Measurements from ENCODE around the gene CASZ1. TPM values are rescaled to one million over a fixed set of nuclear protein-coding genes. Genes with fewer than 3 reads are reported as not detected.

The CASZ1 gene
- total RNA-seq, 1 donor from 2014 or later = 57.8 TPM

GRCh38 chr1:10614377-10615225 is 181.8 kb downstream of the CASZ1 start:
- intact Hi-C loops (cut with micrococcal nuclease) = no loop called here
- DNase-seq (no peak), ATAC-seq (no peak)

GRCh38 chr1:10613861-10614260 is 182.6 kb downstream of the CASZ1 start:
- ATAC-seq = no peak

GRCh38 chr1:10613340-10613739 is 183.1 kb downstream of the CASZ1 start:
- DNase-seq = no peak
- intact Hi-C loops (cut with micrococcal nuclease) = no loop called here

More at GRCh38 chr1:10613861-10614260, 182.6 kb downstream of the CASZ1 start:
- no peak for DNase-seq
- intact Hi-C loops (cut with micrococcal nuclease) = no loop called here

DNA sequence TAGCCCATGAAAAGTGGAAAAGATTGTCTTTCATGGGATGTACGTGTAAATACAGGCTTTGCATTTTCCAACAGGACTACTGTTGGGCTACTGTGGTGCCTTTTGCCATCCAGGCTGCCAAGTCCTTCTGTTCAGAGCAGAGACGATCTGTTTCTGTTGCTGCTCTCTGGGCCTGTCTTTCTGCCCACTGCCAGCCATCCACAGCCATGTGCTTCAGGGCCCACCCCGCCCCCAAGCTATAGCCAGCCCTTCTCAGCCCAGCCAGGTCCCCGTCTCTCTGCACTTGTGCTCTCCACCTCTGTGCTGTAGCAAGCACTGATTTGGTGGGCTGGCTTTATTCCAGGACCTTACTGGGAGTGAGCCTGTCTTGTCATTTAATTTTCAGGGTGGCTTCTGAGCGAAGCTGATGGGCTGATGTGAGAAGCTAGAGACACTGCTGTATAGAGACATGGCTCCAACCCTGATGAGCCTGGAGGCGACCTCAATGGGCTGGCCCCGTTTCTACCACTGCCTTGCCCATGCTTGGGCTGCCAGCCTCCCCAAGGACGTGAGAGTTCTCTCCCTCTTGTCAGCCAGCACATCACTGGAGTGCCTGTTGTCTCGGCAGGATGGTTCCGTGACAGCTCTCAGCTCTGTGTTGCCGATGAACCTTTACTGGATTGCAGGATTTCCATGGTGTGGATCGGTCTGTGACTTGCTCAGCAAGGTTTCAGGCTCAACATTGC is 183.8 kb downstream of the CASZ1 start:
- intact Hi-C loops (cut with micrococcal nuclease) = no loop called here
- no peak for DNase-seq
- peak; percentile 90 for ATAC-seq

More at GRCh38 chr1:10613340-10613739, 183.1 kb downstream of the CASZ1 start:
- no peak for ATAC-seq

GRCh38 chr1:10610901-10611600 is 185.4 kb downstream of the CASZ1 start:
- ATAC-seq = peak; percentile 8

GRCh38 chr1:10608690-10609089 is 187.8 kb downstream of the CASZ1 start:
- intact Hi-C loops (cut with micrococcal nuclease) = no loop called here
- DNase-seq = no peak
- ATAC-seq = no peak

More at GRCh38 chr1:10610901-10611600, 185.4 kb downstream of the CASZ1 start:
- intact Hi-C loops (cut with micrococcal nuclease) = no loop called here
- DNase-seq = no peak

DNA sequence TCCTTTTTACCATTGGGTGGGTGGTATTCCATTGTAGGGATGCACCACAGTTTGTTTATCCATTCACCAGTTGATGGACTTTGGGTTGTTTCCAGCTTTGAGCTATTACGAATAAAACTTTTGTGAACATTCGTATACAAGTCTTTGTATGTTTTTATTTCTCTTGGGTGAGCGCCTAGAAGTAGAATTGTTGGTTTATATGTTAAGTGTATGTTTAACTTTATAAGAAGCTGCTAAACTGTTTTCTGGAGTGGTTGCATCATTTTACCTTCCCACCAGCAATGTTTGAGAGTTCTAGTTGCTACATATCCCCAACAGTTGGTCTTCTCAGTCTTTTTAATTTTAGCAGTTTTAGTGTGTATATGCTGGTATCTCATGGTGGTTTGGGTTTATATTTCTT is 189.2 kb downstream of the CASZ1 start:
- no peak for ATAC-seq
- DNase-seq = no peak
- intact Hi-C loops (cut with micrococcal nuclease) = no loop called here

DNA sequence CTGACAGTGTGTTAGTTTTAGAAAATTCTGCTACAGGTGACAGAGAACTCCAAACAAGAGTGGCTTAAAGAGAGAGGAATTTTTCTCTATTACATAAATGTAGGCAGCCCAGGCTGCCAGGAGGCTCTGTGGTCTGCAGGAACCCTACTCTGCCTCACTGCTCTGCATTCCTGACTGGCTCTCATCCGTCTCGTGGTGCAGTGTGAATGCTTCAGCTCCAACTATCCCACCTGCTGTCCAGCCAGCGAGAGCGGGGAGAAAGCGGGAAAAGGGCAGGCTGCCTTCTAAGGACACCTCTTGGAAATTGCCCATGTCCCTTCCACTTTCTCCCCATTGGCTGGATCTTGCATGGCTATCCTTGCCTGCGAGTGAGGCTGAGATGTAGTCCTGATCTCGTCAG is 190.4 kb downstream of the CASZ1 start:
- intact Hi-C loops (cut with micrococcal nuclease) = no loop called here
- no peak for DNase-seq

GRCh38 chr1:10604966-10605365 is 191.5 kb downstream of the CASZ1 start:
- ATAC-seq (no peak), DNase-seq (no peak)
- intact Hi-C loops (cut with micrococcal nuclease) = no loop called here

More for the DNA sequence above, 190.4 kb downstream of the CASZ1 start:
- no peak for ATAC-seq

DNA sequence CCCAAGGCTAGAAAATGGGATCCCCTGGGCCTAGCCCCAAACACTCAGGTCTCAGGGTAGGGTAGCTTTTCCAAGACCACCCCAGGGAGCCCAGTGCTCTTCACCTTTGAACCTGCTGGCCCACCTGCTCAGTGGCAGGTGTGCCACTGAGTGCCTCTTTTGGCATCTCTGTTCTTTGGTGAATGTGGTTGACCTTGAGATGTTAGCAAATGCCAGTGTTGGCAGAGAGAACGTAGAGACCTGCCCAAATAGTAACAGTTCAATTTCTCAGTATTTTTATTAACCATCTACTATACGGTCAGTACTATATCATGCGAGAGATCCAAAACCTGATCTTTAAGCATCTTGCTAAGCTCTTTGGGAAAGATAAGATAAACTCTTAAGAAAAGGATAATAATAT is 193.5 kb downstream of the CASZ1 start:
- intact Hi-C loops (cut with micrococcal nuclease) = no loop called here
- ATAC-seq (no peak), DNase-seq (no peak)

- DNase-seq (no peak), ATAC-seq (no peak)
- intact Hi-C loops (cut with micrococcal nuclease) = no loop called here
Observed at GRCh38 chr1:10601342-10602070, 194.9 kb downstream of the CASZ1 start.

DNA sequence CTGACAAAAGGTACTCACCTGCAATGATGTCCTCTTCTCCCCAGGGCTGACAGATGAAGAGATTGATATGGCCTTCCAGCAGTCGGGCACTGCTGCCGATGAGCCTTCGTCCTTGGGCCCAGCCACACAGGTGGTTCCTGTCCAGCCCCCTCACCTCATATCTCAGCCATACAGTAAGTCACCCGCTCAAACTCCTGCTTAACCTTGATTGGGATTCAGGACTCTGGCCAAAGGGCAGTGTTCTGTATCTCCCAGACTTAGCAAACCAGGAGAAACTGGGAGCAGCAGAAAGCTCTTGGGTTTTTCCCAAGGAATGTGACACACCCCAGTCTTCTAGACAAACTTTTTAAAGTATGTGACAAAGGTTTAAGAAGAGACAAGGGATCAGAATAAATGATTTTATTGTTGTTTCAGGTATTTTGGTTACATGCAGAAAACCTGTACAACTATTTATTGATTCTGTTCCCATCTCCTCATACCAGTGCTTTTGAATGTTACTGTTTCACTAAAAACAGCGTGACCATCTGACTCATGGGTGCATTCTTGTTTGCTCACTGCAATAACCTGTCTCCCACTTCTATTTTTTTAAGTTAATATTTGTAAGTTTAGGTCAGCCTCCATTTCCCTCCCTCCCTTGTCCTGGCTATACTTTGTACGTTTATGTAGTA is 197.1 kb downstream of the CASZ1 start:
- DNase-seq = no peak
- intact Hi-C loops (cut with micrococcal nuclease) = no loop called here
- ATAC-seq = no peak

GRCh38 chr1:10598389-10598702 is 198.1 kb downstream of the CASZ1 start:
- DNase-seq (no peak), ATAC-seq (no peak)
- intact Hi-C loops (cut with micrococcal nuclease) = no loop called here

- DNase-seq = no peak
- ATAC-seq = peak; percentile 11
- intact Hi-C loops (cut with micrococcal nuclease) = no loop called here
Observed at GRCh38 chr1:10597492-10598388, 198.7 kb downstream of the CASZ1 start.

DNA sequence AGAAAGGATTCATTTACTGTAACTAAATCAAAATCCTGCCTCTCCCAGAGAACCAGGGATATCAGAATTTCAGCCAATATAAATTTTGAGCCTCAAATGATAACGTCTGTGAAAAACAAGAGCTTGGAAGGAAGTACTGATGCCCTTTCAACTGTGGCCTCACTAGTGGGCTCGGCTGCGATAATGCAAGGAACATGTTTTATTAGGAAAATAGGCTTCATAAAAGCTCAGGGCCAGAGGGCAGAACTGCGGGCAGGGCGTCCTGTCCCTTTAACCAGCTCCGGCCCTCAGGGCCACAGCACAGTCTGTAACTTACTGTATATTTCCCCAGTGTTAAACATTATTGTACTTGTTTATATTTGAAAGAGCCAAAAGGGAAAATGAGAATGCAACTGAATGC is 199.7 kb downstream of the CASZ1 start:
- ATAC-seq (no peak), DNase-seq (no peak)
- intact Hi-C loops (cut with micrococcal nuclease) = no loop called here

DNA sequence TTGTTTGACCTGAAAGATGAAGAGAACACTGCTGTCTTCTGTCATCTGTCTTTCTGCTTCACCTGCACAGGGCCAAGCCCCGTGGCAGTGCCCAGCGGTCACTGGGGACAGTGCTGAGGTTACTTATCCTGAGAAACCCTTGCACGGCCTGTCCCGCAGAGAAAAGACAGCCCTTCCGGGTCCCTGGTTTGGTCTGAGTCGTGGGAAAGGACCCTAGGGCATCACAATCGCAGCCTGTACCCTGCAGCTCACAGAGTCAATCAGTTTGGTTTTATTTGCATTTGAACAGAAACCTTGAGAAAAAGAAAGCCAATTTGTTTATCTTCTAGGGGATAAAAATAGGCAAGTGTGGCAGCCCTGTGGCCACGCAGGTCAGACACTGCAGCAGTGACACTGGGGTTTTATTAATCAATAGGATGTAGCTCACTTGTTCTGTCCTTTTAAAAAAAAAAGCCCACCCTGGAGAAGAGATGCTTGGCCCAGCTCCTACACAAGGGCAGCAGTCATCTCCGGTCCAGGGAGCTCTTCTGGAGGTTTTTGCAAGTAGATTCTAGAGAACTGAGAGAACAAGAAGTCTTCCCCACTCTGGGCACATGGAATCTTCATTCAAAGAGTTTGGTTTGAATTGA is 201.7 kb downstream of the CASZ1 start:
- peak; percentile 81 for ATAC-seq
- intact Hi-C loops (cut with micrococcal nuclease) = no loop called here
- no peak for DNase-seq

DNA sequence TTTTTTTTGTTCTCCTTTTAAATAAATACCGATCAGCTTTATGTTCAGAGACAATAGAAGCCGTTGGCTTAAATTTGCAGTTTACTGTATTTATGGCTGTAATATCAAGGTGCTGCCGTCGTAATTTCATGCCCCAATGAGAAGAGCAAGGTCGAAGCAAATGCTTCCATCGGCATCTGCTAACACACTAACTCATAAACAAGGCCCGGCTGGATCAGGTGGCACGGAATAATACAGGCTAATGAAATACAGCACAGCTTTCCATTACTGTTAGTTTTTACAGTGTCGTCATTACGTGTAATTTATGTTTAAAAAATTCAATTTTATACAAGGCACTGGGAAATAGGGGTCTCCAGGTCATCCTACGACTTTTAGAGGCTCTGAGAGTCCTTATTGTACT is 202.7 kb downstream of the CASZ1 start:
- intact Hi-C loops (cut with micrococcal nuclease) = no loop called here
- ATAC-seq (no peak), DNase-seq (no peak)
